Measurements from ENCODE around the gene ZNF654.

ZNF654 gene

GRCh38 chr3:88034491-88035275 lies 24.4 kb upstream of the ZNF654 start:
- Histone ChIP-seq H3K27me3 (ENCODE audit: insufficient read depth, low read depth, severe bottlenecking) (no peaks in the 10 kb centered on the region), H3K27ac (no peak overlapping the region), H3K4me3 (ENCODE audit: low read depth, low read length) (no peak overlapping the region), H3K36me3 (no peaks in the 10 kb centered on the region), H3K9me3 (ENCODE audit: severe bottlenecking) (no peaks in the 10 kb centered on the region)
- no peak for DNase-seq
- no peak for TF ChIP-seq CTCF (IDR thresholded peaks at IDR 0.05; ENCODE audit: low read depth, low read length)

- Histone ChIP-seq H3K36me3 (no peaks in the 10 kb centered on the region), H3K9me3 (ENCODE audit: severe bottlenecking) (no peaks in the 10 kb centered on the region), H3K27ac (no peak overlapping the region), H3K27me3 (ENCODE audit: insufficient read depth, low read depth, severe bottlenecking) (no peaks in the 10 kb centered on the region), H3K4me3 (ENCODE audit: low read depth, low read length) (no peak overlapping the region)
- no peak for DNase-seq
- no peak for TF ChIP-seq CTCF (IDR thresholded peaks at IDR 0.05; ENCODE audit: low read depth, low read length)
Observed at GRCh38 chr3:88036221-88036620, 22.8 kb upstream of the ZNF654 start.

- DNase-seq, result no peak
- H3K9me3 ChIP-seq (ENCODE audit: severe bottlenecking), result no peaks in the 10 kb centered on the region
- H3K27me3 ChIP-seq (ENCODE audit: insufficient read depth, low read depth, severe bottlenecking), result no peaks in the 10 kb centered on the region
- no peak overlapping the region for H3K4me3 ChIP-seq (ENCODE audit: low read depth, low read length)
- H3K27ac ChIP-seq, result no peak overlapping the region
- no peak for TF ChIP-seq CTCF (IDR thresholded peaks at IDR 0.05; ENCODE audit: low read depth, low read length)
- H3K36me3 ChIP-seq, result no peaks in the 10 kb centered on the region
Observed at GRCh38 chr3:88038566-88038965, 20.5 kb upstream of the ZNF654 start.

GRCh38 chr3:88040529-88040928 lies 18.5 kb upstream of the ZNF654 start:
- Histone ChIP-seq H3K27me3 (ENCODE audit: insufficient read depth, low read depth, severe bottlenecking) (no peaks in the 10 kb centered on the region), H3K9me3 (ENCODE audit: severe bottlenecking) (no peaks in the 10 kb centered on the region), H3K36me3 (no peaks in the 10 kb centered on the region), H3K4me3 (ENCODE audit: low read depth, low read length) (no peak overlapping the region), H3K27ac (no peak overlapping the region)
- TF ChIP-seq CTCF (IDR thresholded peaks at IDR 0.05; ENCODE audit: low read depth, low read length), result no peak
- no peak for DNase-seq

GRCh38 chr3:88041005-88041404 lies 18.1 kb upstream of the ZNF654 start:
- Histone ChIP-seq H3K4me3 (ENCODE audit: low read depth, low read length) (no peak overlapping the region), H3K27me3 (ENCODE audit: insufficient read depth, low read depth, severe bottlenecking) (no peaks in the 10 kb centered on the region), H3K27ac (no peak overlapping the region), H3K9me3 (ENCODE audit: severe bottlenecking) (no peaks in the 10 kb centered on the region), H3K36me3 (no peaks in the 10 kb centered on the region)
- no peak for DNase-seq
- TF ChIP-seq CTCF (IDR thresholded peaks at IDR 0.05; ENCODE audit: low read depth, low read length), result no peak

- H3K4me3 ChIP-seq (ENCODE audit: low read depth, low read length), result no peak overlapping the region
- TF ChIP-seq CTCF (IDR thresholded peaks at IDR 0.05; ENCODE audit: low read depth, low read length), result no peak
- H3K27ac ChIP-seq, result no peak overlapping the region
- no peaks in the 10 kb centered on the region for H3K9me3 ChIP-seq (ENCODE audit: severe bottlenecking)
- no peaks in the 10 kb centered on the region for H3K27me3 ChIP-seq (ENCODE audit: insufficient read depth, low read depth, severe bottlenecking)
- no peak for DNase-seq
- no peaks in the 10 kb centered on the region for H3K36me3 ChIP-seq
Observed at GRCh38 chr3:88044411-88044810, 14.6 kb upstream of the ZNF654 start.
